Panc1 (cell line): ENCODE data around the gene SLC10A4.
"Not testable (repeated sequence)": the region's sequence is repeated elsewhere in the genome, so short reads cannot be mapped to it uniquely, and the experiment has no call there.

Source experiments
- POLR2AphosphoS5 ChIP-seq: IDR thresholded peaks from 2 replicates; pipeline ENCODE4 v1.6.1; 2012; ENCODE audit warnings: mild to moderate bottlenecking, low read depth, low read length, moderate library complexity
- TCF7L2 ChIP-seq: IDR thresholded peaks from 2 replicates; pipeline ENCODE4 v1.6.1; 2011; ENCODE audit warnings: mild to moderate bottlenecking, low read depth, low read length, inconsistent platforms
- TF ChIP-seq, protein P1 (sequence below): fragments of 450-650 bp; IDR thresholded peaks from 2 replicates; pipeline ENCODE4 v1.5.1; 2017; ENCODE audit warnings: mild to moderate bottlenecking
- TF ChIP-seq, protein P2 (sequence below), 2 experiments: IDR thresholded peaks; 2 replicates each; pipeline ENCODE4 v1.6.1; 2011 to 2012; ENCODE audit warnings: low read depth in 2 of 2, control low read depth in 1 of 2, low read length in 1 of 2, mild to moderate bottlenecking in 1 of 2, moderate library complexity in 1 of 2; ENCODE audit not compliant: insufficient read depth in 1 of 2

DNA sequence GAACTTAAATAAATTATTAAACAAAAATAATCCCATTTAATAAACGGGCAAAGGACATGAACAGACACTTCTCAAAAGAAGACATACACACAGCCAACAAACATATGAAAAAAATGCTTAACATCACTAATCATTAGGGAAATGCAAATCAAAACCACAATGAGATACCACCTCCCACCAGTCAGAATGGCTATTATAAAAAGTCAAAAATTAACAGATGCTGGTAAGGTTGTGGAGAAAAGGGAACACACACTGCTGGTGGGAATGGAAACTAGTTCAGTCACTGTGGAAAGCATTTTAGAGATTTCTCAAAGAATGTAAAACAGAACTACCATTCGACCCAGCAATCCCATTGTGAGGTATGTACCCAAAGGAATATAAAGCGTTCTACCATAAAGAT, 31.5 kb upstream of the SLC10A4 start:
- TF ChIP-seq, protein P1, sequence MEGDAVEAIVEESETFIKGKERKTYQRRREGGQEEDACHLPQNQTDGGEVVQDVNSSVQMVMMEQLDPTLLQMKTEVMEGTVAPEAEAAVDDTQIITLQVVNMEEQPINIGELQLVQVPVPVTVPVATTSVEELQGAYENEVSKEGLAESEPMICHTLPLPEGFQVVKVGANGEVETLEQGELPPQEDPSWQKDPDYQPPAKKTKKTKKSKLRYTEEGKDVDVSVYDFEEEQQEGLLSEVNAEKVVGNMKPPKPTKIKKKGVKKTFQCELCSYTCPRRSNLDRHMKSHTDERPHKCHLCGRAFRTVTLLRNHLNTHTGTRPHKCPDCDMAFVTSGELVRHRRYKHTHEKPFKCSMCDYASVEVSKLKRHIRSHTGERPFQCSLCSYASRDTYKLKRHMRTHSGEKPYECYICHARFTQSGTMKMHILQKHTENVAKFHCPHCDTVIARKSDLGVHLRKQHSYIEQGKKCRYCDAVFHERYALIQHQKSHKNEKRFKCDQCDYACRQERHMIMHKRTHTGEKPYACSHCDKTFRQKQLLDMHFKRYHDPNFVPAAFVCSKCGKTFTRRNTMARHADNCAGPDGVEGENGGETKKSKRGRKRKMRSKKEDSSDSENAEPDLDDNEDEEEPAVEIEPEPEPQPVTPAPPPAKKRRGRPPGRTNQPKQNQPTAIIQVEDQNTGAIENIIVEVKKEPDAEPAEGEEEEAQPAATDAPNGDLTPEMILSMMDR: not testable (repeated sequence)
- TF ChIP-seq, protein P2, sequence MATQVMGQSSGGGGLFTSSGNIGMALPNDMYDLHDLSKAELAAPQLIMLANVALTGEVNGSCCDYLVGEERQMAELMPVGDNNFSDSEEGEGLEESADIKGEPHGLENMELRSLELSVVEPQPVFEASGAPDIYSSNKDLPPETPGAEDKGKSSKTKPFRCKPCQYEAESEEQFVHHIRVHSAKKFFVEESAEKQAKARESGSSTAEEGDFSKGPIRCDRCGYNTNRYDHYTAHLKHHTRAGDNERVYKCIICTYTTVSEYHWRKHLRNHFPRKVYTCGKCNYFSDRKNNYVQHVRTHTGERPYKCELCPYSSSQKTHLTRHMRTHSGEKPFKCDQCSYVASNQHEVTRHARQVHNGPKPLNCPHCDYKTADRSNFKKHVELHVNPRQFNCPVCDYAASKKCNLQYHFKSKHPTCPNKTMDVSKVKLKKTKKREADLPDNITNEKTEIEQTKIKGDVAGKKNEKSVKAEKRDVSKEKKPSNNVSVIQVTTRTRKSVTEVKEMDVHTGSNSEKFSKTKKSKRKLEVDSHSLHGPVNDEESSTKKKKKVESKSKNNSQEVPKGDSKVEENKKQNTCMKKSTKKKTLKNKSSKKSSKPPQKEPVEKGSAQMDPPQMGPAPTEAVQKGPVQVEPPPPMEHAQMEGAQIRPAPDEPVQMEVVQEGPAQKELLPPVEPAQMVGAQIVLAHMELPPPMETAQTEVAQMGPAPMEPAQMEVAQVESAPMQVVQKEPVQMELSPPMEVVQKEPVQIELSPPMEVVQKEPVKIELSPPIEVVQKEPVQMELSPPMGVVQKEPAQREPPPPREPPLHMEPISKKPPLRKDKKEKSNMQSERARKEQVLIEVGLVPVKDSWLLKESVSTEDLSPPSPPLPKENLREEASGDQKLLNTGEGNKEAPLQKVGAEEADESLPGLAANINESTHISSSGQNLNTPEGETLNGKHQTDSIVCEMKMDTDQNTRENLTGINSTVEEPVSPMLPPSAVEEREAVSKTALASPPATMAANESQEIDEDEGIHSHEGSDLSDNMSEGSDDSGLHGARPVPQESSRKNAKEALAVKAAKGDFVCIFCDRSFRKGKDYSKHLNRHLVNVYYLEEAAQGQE (IDR thresholded peaks at IDR 0.05; ENCODE audit: insufficient read depth in 1 of 2, low read depth in 2 of 2, low read length in 1 of 2): not testable (repeated sequence)
- TF ChIP-seq POLR2AphosphoS5, TCF7L2: not testable (repeated sequence)
